ENCODE results near the gene RBM28.

DNA sequence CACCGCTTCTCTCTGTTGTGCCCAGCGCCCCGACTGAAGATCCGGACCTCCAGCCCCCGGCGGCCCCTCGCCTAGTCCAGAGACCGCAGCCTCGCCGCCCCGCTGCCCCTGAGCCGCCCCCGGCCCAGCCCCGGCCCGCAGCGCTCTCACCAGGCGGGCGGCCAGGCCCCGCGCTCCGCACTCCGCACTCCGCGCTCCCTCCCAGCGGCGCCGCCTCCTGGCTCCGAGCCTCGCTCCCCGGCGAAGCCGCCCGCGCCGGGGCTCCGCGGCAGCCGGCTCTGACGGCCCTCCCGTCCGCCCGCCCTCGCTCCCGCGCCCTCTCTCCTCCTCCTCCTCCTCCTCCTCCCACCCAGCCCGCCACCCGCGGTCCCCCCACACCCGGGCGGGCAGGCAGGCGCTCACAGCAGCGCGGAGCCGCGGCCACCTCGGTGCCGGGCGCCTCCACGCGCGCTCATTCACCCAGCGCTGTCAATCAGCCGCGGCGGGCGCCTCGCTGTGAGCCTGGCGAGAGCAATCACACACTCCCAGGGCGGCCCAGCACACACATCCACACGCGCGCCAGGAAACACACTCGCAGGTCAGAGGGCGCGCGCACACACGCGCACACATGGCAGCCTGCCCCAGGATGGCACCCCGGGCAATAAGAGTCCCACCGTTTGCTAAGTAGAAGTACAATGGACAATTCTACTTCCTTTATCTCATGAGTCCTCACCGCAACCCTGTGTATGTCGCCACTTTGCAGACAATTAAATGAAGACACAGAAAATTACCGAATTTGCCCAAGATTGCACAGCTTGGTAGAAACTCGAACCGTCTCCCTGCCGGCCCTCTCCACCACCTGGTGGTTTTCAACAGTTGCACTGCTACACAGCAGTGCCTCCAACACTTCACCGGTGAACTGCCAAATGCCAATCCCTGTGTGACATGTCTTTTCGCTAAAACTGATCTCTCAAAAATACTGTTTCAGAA, 18.0 kb upstream of the RBM28 start, which contains the start of gene PRRT4:
- TF ChIP-seq, protein P1, sequence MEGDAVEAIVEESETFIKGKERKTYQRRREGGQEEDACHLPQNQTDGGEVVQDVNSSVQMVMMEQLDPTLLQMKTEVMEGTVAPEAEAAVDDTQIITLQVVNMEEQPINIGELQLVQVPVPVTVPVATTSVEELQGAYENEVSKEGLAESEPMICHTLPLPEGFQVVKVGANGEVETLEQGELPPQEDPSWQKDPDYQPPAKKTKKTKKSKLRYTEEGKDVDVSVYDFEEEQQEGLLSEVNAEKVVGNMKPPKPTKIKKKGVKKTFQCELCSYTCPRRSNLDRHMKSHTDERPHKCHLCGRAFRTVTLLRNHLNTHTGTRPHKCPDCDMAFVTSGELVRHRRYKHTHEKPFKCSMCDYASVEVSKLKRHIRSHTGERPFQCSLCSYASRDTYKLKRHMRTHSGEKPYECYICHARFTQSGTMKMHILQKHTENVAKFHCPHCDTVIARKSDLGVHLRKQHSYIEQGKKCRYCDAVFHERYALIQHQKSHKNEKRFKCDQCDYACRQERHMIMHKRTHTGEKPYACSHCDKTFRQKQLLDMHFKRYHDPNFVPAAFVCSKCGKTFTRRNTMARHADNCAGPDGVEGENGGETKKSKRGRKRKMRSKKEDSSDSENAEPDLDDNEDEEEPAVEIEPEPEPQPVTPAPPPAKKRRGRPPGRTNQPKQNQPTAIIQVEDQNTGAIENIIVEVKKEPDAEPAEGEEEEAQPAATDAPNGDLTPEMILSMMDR (IDR thresholded peaks at IDR 0.05): no peak
- no peak for TF ChIP-seq POLR2A (IDR thresholded peaks at IDR 0.05)

All from lower leg skin (tissue), 3 donors.